Loucy (cell line): ENCODE measurements around the gene ADAM11.
"Not testable (repeated sequence)": the region's sequence is repeated elsewhere in the genome, so short reads cannot be mapped to it uniquely, and the experiment has no call there.

Source experiments
- H2AFZ ChIP-seq: fragments of 200-600 bp; sonication (generic); 2 replicates; pipeline ENCODE4 v1.6.0; 2016; ENCODE audit warnings: antibody characterized with exemption, mild to moderate bottlenecking, low read length, moderate library complexity
- H3F3A ChIP-seq: fragments of 200-600 bp; 2 replicates; pipeline ENCODE4 v1.6.0; 2016; ENCODE audit warnings: antibody characterized with exemption, low read depth, mild to moderate bottlenecking
- H3K27me3 ChIP-seq: fragments of 200-600 bp; sonication (generic); 2 replicates; pipeline ENCODE4 v1.6.1; 2014; ENCODE audit warnings: low read length, mild to moderate bottlenecking; ENCODE audit not compliant: insufficient read depth, poor library complexity, severe bottlenecking
- H3K36me3 ChIP-seq: fragments of 200-600 bp; sonication (generic); 2 replicates; pipeline ENCODE4 v1.6.1; 2016; ENCODE audit warnings: low read length; ENCODE audit not compliant: insufficient read depth
- H3K4me1 ChIP-seq: fragments of 200-600 bp; sonication (generic); 2 replicates; pipeline ENCODE4 v1.5.1; 2014; ENCODE audit warnings: low read length, mild to moderate bottlenecking; ENCODE audit not compliant: insufficient read depth, poor library complexity, severe bottlenecking
- H3K4me2 ChIP-seq: fragments of 200-600 bp; sonication (generic); 2 replicates; pipeline ENCODE4 v1.6.0; 2014; ENCODE audit warnings: antibody characterized with exemption, low read length, low read depth, mild to moderate bottlenecking; ENCODE audit not compliant: poor library complexity, severe bottlenecking
- H3K4me3 ChIP-seq: fragments of 200-600 bp; sonication (generic); 2 replicates; pipeline ENCODE4 v1.5.1; 2014; ENCODE audit warnings: low read length, mild to moderate bottlenecking, mixed read lengths; ENCODE audit not compliant: poor library complexity, severe bottlenecking
- H3K79me2 ChIP-seq: fragments of 200-600 bp; sonication (generic); 2 replicates; pipeline ENCODE4 v1.6.1; 2014; ENCODE audit warnings: low read length; ENCODE audit not compliant: insufficient read depth
- H3K9ac ChIP-seq: fragments of 200-600 bp; sonication (generic); 2 replicates; pipeline ENCODE4 v1.6.0; 2014; ENCODE audit warnings: mild to moderate bottlenecking, low read depth, low read length, moderate library complexity; ENCODE audit not compliant: poor library complexity, severe bottlenecking
- H3K9me2 ChIP-seq: fragments of 200-600 bp; sonication (generic); replicated peaks from 2 replicates; pipeline ENCODE4 v1.6.1; 2016; ENCODE audit warnings: low read depth, low read length, mixed read lengths
- H3K9me3 ChIP-seq: fragments of 200-600 bp; sonication (generic); 2 replicates; pipeline ENCODE4 v1.6.1; 2014; ENCODE audit warnings: mild to moderate bottlenecking, antibody characterized with exemption, low read length, low read depth; ENCODE audit not compliant: insufficient read depth
- H4K20me1 ChIP-seq: fragments of 200-600 bp; sonication (generic); 2 replicates; pipeline ENCODE4 v1.6.0; 2014; ENCODE audit warnings: antibody characterized with exemption, low read length, mild to moderate bottlenecking; ENCODE audit not compliant: insufficient read depth, poor library complexity, severe bottlenecking
- CTCF ChIP-seq: fragments of 200-600 bp; sonication (generic); conservative IDR thresholded peaks from 2 replicates; pipeline ENCODE4 v1.5.1; 2014; ENCODE audit warnings: mild to moderate bottlenecking, antibody characterized with exemption, low read length
- EZH2phosphoT487 ChIP-seq: fragments of 200-600 bp; IDR thresholded peaks from 2 replicates; pipeline ENCODE4 v1.6.1; 2018; ENCODE audit warnings: antibody characterized with exemption, mild to moderate bottlenecking, moderate library complexity, borderline replicate concordance

Gene ADAM11

DNA sequence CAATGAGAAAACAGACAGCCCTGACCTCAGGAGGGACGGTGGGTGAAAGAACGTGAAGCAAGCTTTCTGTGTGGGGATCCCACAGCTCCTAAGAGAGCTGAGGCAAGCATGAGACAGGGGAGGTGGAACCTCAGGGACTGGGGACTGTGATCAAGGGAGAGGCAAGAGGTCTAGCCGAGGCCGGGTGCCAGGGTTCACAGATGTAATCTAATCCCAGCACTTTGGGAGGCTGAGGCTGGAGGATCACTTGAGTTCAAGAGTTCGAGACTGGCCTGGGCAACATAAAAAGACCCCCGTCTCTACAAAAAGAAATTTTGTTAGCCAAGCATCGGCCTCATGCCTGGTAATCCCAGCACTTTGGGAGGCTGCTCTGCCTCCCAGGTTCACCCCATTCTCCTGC is 4.5 kb upstream of the ADAM11 start:
- no peak for TF ChIP-seq CTCF
- TF ChIP-seq EZH2phosphoT487 = no peak
- H4K20me1 ChIP-seq = no peaks in the 10 kb centered on the region
- no peak overlapping the region for H3K4me3 ChIP-seq
- H3K4me2 ChIP-seq = no peak overlapping the region
- peaks cover 19% of the 10 kb centered on the region; the same call in 1 of the 2 replicates for H3K36me3 ChIP-seq
- H3K79me2 ChIP-seq = no peaks in the 10 kb centered on the region
- no peaks in the 10 kb centered on the region for H3K27me3 ChIP-seq
- no peaks in the 10 kb centered on the region for H3K9me3 ChIP-seq
- no peak overlapping the region for H2AFZ ChIP-seq
- H3K9me2 ChIP-seq = no peaks in the 10 kb centered on the region
- peaks cover under 1% of the 10 kb centered on the region for H3K4me1 ChIP-seq
- no peak overlapping the region for H3K9ac ChIP-seq
- H3F3A ChIP-seq = no peaks in the 10 kb centered on the region

- H3K9me2 ChIP-seq, H2AFZ ChIP-seq, H3K4me2 ChIP-seq, H3K4me1 ChIP-seq, H4K20me1 ChIP-seq, H3K9me3 ChIP-seq, H3K4me3 ChIP-seq, H3K27me3 ChIP-seq, H3F3A ChIP-seq, H3K9ac ChIP-seq, H3K79me2 ChIP-seq: not testable (repeated sequence)
- H3K36me3 ChIP-seq = peaks cover 14% of the 10 kb centered on the region; the same call in 1 of the 2 replicates
Measured at GRCh38 chr17:44755180-44755579, 3.6 kb upstream of the ADAM11 start.

- H3K4me1 ChIP-seq = peaks cover 8% of the 10 kb centered on the region
- H3K9me3 ChIP-seq = no peaks in the 10 kb centered on the region
- H2AFZ ChIP-seq = no peak overlapping the region
- H4K20me1 ChIP-seq = no peaks in the 10 kb centered on the region
- TF ChIP-seq EZH2phosphoT487 = no peak
- TF ChIP-seq CTCF = no peak
- no peaks in the 10 kb centered on the region for H3K27me3 ChIP-seq
- no peak overlapping the region for H3K4me3 ChIP-seq
- H3K36me3 ChIP-seq = no peaks in the 10 kb centered on the region
- no peaks in the 10 kb centered on the region for H3F3A ChIP-seq
- H3K9ac ChIP-seq = no peak overlapping the region
- H3K4me2 ChIP-seq = no peak overlapping the region
- H3K9me2 ChIP-seq = no peaks in the 10 kb centered on the region
- no peaks in the 10 kb centered on the region for H3K79me2 ChIP-seq
Measured at GRCh38 chr17:44757045-44757917, 1.5 kb upstream of the ADAM11 start.
